NCI-H82 treated with DMSO at 0.1 percent for 48 hours (cell line): Measurements from ENCODE around the gene TEX54.
"Not testable (repeated sequence)": the region's sequence is repeated elsewhere in the genome, so short reads cannot be mapped to it uniquely, and the experiment has no call there.

Experiments used
- DNase-seq: peaks from one replicate; lab custom pipeline; 2025; ENCODE audit not compliant: unreplicated experiment; lab: John Stamatoyannopoulos, UW

The TEX54 gene

GRCh38 chr11:62832336-62833234 lies at the start of gene TEX54:
TEX54 (minus strand) TSS chr11:62832841.
- DNase-seq, result peak; percentile 49

DNA sequence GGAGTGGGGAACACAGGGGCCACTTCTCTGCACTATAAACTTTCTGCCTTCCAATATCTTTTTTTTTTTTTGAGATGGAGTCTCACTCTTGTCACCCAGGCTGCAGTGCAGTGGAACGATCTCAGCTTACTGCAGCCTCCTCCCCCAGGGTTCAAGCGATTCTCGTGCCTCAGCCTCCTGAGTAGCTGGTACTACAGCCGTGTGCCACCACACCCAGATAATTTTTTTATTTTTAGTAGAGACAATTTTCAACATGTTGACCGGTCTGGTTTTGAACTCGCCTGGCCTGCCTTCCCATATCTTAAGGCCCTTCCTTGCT lies 49.7 kb upstream of the TEX54 start:
- DNase-seq, result no peak

GRCh38 chr11:62881579-62882430 lies 49.2 kb upstream of the TEX54 start:
- peak; percentile 54 for DNase-seq

- DNase-seq, result peak; percentile 36
These were observed 48.4 kb upstream of the TEX54 start, which contains the start of gene SLC3A2 for GRCh38 chr11:62880803-62881578. SLC3A2 (plus strand) TSS chr11:62880896; CDS start chr11:62881024, 128 bp downstream.

GRCh38 chr11:62880231-62880802 lies 47.7 kb upstream of the TEX54 start:
- DNase-seq, result no peak

- DNase-seq, result no peak
These were observed 46.8 kb upstream of the TEX54 start for GRCh38 chr11:62879235-62879978.

DNA sequence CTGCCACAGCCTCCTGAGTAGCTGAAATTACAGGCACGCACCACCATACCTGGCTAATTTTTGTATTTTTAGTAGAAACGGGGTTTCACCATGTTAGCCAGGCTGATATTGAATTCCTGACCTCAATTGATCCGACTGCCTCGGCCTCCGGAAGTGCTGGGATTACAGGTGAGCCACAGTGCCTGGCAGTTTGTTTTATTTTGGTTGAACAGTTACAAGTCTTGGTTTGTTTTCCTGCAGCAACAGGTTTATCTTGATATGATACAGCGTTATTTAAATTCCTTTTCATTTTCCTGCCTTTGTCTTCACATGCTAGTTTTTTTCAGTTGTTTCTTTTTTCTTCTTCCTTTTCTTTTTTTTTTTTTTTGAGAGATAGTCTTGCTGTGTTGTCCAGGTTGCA lies 44.1 kb upstream of the TEX54 start:
- no peak for DNase-seq

DNA sequence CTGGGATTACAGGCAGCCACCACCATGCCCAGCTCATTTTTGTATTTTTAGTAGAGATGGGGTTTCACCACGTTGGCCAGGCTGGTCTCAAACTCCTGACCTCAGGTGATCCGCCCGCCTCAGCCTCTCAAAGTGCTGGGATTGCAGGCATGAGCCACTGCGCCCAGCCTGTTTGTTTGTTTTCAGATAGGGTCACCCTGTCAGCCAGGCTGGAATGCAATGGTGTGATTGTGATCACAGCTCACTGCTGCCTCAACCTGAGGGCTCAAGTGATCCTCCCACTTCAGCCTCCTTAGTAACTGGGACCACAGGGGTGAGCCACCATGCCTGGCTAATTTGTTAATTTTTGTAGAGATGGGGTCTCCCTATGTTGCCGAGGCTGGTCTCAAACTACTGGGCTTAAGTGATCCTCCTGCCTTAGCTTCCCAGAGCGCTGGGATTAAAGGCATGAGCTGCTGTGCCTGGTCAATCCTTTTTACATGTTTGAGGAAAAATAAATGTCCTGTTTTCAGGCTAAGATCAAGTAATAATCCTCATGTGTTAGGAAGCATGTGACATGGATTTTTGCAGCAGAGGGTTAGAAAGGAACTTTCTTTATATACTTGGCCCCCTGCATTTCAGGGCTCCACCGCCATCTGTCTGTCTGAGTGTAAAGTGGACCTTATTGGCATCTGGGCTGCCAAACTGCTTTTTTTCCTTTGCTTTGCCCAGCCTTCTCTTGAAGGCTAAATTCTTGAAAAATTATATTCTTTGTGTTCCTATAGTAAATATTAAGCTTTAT lies 43.2 kb upstream of the TEX54 start:
- no peak for DNase-seq

DNA sequence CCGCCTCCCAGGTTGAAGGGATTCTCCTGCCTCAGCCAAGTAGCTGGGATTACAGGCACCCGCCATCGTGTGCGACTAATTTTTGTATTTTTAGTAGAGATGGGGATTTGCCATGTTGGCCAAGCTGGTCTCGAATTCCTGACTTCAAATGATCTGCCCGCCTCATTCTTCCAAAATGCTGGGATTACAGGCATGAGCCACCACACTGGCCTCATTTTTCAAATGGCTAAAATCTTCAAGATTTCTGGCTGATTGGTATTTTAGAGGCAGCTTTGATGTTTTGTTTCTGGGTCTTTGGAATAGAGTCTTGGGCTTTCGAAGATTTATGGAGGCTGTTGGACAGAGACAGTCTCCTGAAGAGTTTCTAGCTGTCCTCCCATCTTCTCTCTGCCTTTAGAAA lies 42.2 kb upstream of the TEX54 start:
- DNase-seq, result no peak

DNA sequence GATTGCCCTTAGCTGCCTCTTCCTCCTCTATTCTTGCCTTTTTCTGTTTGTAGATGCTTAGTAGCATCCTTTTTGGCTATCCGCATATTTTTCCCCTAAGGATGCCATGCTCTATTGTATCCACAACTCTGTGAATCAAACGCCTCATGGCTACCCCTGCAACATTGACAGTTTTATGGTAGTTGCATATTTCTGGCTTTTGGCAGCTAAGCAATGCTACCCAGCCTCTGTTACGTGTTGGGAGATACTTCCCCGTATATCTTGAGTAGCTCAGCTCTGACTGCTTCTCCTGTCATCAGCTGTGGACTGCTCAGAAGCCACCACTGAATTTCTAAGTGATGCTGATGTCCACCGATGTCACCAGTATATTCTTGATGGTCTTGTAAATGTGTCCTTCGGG lies 33.0 kb upstream of the TEX54 start:
- DNase-seq, result no peak

DNA sequence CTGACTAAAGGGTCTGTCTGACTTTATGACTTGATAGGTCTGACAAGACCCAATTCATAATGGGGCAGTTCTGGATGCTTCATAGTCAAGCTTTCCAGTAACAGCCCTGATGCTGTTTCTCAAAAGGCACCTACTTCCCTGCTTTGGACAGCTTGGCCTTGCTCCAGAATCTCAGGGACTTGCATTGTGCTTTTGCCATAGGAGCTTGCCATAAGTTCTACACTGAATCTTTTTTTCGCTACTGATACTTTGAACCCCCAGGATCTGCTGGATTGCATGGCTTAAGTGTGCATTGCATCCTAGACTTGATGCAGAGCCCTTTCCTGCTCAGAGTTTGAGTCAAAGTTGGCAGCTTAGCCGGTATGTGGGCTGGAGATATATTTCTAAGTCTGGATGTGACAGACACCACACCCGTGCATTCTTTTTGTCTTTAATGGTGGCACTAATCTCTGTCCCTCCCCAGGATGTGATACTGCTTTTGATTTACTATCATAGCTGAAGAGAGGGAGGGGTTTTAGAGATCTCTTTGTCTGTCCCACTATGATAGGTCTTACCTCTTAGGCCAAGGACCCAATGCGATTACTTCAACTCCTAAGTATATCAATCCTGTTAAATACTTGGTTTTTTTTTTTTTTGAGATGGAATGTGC lies 31.2 kb upstream of the TEX54 start:
- DNase-seq, result peak; percentile 87

DNA sequence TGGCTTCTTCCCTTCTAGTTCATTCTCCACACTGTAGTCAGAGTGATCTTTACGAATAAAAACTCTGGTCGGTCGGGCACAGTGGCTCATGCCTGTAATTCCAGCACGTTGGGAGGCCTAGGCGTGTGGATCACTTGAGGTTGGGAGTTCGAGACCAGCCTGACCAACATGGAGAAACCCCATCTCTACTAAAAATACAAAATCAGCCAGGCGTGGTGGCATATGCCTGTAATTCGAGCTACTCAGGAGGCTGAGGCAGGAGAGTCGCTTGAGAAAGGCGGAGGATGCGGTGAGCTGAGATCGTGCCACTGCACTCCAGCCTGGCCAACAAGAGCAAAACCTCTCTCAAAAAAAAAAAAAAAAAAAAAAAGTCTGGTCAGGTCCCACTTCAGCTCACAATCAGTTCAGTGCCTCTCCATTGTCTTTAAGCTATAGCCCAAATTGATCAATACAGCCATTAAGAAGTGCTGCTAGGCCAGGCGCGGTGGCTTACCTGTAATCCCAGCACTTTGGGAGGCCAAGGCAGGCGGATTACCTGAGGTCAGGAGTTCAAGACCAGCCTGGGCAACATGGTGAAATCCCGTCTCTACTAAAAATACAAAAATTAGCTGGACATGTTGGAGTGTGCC lies 29.0 kb upstream of the TEX54 start:
- DNase-seq, result not testable (repeated sequence)

DNA sequence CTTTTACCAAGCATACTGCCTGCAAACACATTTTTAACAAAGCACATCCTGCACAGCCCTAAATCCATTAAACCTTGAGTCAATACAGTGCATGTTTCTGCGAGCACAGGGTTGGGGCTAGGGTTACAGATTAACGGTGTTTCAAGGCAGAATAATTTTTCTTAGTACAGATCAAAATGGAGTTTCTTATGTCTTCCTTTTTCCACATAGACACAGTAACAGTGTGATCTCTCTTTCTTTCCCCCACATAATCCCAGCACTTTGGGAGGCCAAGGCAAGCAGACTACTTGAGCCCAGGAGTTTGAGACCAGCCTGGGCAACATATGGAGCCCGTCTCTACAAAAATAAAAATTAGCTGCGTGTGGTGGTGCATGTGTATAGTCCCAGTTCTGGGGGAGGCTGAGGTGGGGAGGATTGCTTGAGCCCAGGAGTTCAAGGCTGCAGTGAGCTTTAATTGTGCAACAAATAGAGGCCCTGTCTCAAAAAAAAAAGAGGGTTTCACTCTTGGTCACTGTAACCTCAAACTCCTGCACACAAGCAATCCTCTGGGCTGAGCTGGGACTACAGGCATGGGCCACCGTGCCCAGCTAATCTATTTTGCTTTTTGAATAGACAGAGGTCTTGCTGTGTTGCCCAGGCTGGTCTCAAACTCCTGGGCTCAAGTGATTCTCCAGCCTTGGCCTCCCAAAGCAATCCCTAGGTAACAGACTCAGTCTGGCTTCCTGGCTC lies 28.4 kb upstream of the TEX54 start:
- DNase-seq, result no peak

DNA sequence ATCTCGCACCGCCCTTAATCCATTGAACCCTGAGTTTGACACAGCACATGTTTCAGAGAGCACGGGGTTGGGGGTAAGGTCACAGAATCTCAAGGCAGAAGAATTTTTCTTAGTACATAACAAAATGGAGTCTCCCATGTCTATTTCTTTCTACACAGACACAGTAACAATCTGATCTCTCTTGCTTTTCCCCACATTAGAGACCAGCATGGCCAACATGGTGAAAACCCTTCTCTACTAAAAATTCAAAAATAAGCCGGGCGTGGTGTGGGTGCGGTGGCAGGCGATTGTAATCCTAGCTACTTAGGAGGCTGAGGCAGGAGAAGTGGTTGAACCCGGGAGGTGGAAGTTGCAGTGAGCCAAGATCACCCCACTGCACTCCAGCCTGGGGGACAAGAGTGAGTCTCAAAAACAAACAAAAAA lies 26.7 kb upstream of the TEX54 start:
- not testable (repeated sequence) for DNase-seq

DNA sequence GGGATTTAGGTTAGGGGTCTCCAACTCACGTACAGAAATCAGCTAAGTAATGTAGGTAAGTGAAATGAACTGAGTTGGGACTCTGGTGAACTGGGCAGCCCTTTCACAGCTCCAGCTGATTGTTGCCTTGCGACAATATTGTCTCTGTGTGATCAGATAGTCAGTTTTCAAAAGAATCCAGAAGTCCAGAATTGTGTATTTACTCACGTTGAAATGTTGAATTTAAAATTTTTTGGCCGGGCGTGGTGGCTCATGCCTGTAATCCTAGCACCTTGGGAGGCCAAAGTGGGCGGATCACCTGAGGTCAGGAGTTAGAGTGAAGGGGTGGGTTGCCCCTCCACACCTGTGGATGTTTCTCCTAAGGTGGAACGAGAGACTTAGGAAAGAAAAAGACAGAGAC lies 25.6 kb upstream of the TEX54 start:
- no peak for DNase-seq

DNA sequence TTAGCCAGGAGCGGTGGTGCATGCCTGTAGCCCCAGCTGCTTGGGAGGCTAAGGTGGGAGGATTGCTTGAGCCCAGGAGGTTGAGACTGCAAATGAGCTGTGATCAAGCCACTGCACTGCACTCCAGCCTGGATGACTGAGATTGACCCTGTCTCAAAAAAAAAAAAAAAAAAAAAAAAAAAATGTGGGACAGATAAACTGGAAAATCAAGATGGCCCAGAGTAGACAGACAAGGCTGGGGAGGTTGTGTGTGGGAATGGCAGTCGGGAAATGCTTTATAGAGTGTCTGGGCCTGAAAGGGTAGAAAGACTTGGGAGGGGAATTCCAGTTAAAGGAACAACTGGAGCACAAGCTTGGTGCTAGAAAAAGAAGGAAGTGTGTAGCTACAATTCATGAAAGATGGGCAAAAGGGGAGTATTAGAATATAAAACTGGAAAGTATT lies 24.9 kb upstream of the TEX54 start:
- no peak for DNase-seq

DNA sequence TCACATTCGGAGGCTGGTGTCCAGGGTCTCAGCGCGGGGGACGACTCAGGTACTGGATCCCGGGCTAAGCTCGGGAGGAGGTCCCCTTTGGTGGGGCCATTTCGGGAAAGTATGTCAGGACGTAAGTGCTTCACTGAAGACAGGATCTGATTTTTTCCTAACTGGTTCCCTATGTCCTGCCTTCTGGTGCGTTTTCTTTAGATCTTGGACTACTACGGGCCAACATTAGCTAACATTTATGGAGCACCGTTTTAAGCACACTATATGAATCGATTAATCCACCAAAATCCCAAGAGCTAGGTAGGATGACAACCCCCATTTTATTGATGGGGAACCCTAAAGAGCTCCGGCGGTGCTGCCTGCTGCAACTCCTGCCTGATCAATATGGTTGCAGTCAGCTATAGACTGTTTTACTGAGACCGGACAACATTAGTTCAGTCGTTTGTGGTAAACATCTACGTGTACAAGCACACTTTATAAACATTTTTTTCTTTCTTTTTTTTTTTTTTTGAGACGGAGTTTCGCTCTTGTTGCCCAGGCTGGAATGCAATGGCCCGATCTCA lies 23.8 kb upstream of the TEX54 start:
- no peak for DNase-seq
